Body of pancreas (tissue), 4 donors: ENCODE results near the gene NR2F1-AS1.

ENCODE experiments used
- CTCF ChIP-seq, 7 experiments: fragments of 450-650 bp in 4 of 7; fragments of 200-600 bp in 3 of 7; sonication (generic) in 3 of 7; IDR thresholded peaks; one replicate each; pipeline ENCODE4 v1.5.1; 2016 to 2019; ENCODE audit warnings: antibody characterized with exemption in 7 of 7
- POLR2A ChIP-seq, 3 donors: fragments of 450-650 bp; IDR thresholded peaks; one replicate each; pipeline ENCODE4 v1.6.1; 2016; ENCODE audit warnings: antibody characterized with exemption in 3 of 3, mild to moderate bottlenecking in 2 of 3

- TF ChIP-seq POLR2A (IDR thresholded peaks at IDR 0.05) (no peak), CTCF (IDR thresholded peaks at IDR 0.05) (no peak)
Observed at GRCh38 chr5:93577854-93578812, 2.9 kb downstream of the NR2F1-AS1 start.
